Brain microvascular endothelial cell (primary cell): ENCODE measurements around the gene PDZD7.

ENCODE experiments used
- DNase-seq: peaks from one replicate; pipeline ENCODE4 v3.0.0-alpha.2; 2020
- H3K27ac ChIP-seq: fragments of 250-450 bp; sonication (Bioruptor Pico); 2 replicates; pipeline ENCODE4 v1.5.1; 2020; ENCODE audit warnings: mild to moderate bottlenecking, moderate library complexity
- H3K27me3 ChIP-seq: fragments of 250-450 bp; sonication (Bioruptor Pico); replicated peaks from 2 replicates; pipeline ENCODE4 v1.5.1; 2020; ENCODE audit warnings: mild to moderate bottlenecking
- H3K36me3 ChIP-seq: fragments of 250-450 bp; sonication (Bioruptor Pico); replicated peaks from 2 replicates; pipeline ENCODE4 v1.5.1; 2020; ENCODE audit warnings: mild to moderate bottlenecking
- H3K4me3 ChIP-seq: 2 replicates; pipeline ENCODE4 v1.5.1; 2011; ENCODE audit warnings: low read depth, mild to moderate bottlenecking, control low read depth, low read length, moderate library complexity
- CTCF ChIP-seq: IDR thresholded peaks from 2 replicates; pipeline ENCODE4 v1.5.1; 2011; ENCODE audit warnings: low read depth, mild to moderate bottlenecking, moderate library complexity, low read length, control low read depth, inconsistent platforms; ENCODE audit errors: missing control alignments
- in situ Hi-C: cut with HindIII; loops from 2 replicates; pipeline ENCODE4 v1.10.0; 2017; ENCODE audit warnings: low sequenced_read_pairs, low pct_ligation_motif_present

The PDZD7 gene

GRCh38 chr10:100962351-100963080 lies 68.4 kb downstream of the PDZD7 start:
- in situ Hi-C loops = no loop called here
- no peaks in the 10 kb centered on the region for H3K27me3 ChIP-seq
- DNase-seq = no peak
- no peak for TF ChIP-seq CTCF
- H3K4me3 ChIP-seq = no peak overlapping the region
- H3K36me3 ChIP-seq = peaks cover 40% of the 10 kb centered on the region
- H3K27ac ChIP-seq = no peak overlapping the region

GRCh38 chr10:100960251-100960650 lies 70.7 kb downstream of the PDZD7 start:
- no peak for TF ChIP-seq CTCF
- no peak for DNase-seq
- in situ Hi-C loops = no loop called here
- Histone ChIP-seq H3K4me3 (no peak overlapping the region), H3K27ac (no peak overlapping the region), H3K27me3 (no peaks in the 10 kb centered on the region), H3K36me3 (peaks cover 42% of the 10 kb centered on the region)
